HepG2 (cell line): ENCODE measurements around the gene UST. TPM values are rescaled to one million over a fixed set of nuclear protein-coding genes. Genes with fewer than 3 reads are reported as not detected.
A peak's percentile ranks its signal among the peaks of the same experiment; 100 is the strongest.

ENCODE experiments used
- CREM ChIP-seq, 2 experiments: sonication (generic) in 1 of 2; formaldehyde crosslinking in 1 of 2; IDR thresholded peaks; 2 replicates each; pipeline versions ENCODE4 v1.4.0 to v1.6.1; 2016 to 2020; ENCODE audit warnings: antibody characterized with exemption in 1 of 2, mild to moderate bottlenecking in 1 of 2, missing genetic modification reagents in 1 of 2
- GFI1 ChIP-seq: sonication (generic); formaldehyde crosslinking; IDR thresholded peaks from 2 replicates; pipeline ENCODE4 v1.5.0; 2020; ENCODE audit warnings: missing genetic modification reagents, mild to moderate bottlenecking, borderline replicate concordance
- HMG20A ChIP-seq: IDR thresholded peaks from 2 replicates; pipeline ENCODE4 v1.6.1; 2016; ENCODE audit warnings: borderline replicate concordance
- IKZF5 ChIP-seq: IDR thresholded peaks from 2 replicates; pipeline ENCODE4 v1.6.1; 2018; ENCODE audit warnings: missing genetic modification reagents, mild to moderate bottlenecking, missing compliant biosample characterization
- ISL2 ChIP-seq: sonication (generic); formaldehyde crosslinking; IDR thresholded peaks from 2 replicates; pipeline ENCODE4 v1.5.0; 2020; ENCODE audit warnings: missing genetic modification reagents
- KAT8 ChIP-seq: IDR thresholded peaks from 2 replicates; pipeline ENCODE4 v1.6.1; 2016; ENCODE audit warnings: missing genetic modification reagents, missing compliant biosample characterization
- MED8 ChIP-seq: sonication (generic); formaldehyde crosslinking; IDR thresholded peaks from 2 replicates; pipeline ENCODE4 v1.8.1; 2023; ENCODE audit warnings: mild to moderate bottlenecking, missing genetic modification reagents; ENCODE audit not compliant: insufficient replicate concordance
- PHF21A ChIP-seq: sonication (generic); formaldehyde crosslinking; IDR thresholded peaks from 2 replicates; pipeline ENCODE4 v1.5.0; 2020; ENCODE audit warnings: mild to moderate bottlenecking, missing genetic modification reagents
- PRDM10 ChIP-seq: sonication (generic); formaldehyde crosslinking; IDR thresholded peaks from 2 replicates; pipeline ENCODE4 v1.4.0; 2020; ENCODE audit warnings: low read depth, missing genetic modification reagents
- SKI ChIP-seq: fragments of 450-650 bp; IDR thresholded peaks from one replicate; pipeline ENCODE4 v1.6.1; 2018; ENCODE audit warnings: mild to moderate bottlenecking; ENCODE audit not compliant: partially characterized antibody
- TMF1 ChIP-seq: sonication (generic); formaldehyde crosslinking; IDR thresholded peaks from 2 replicates; pipeline ENCODE4 v1.8.1; 2022; ENCODE audit warnings: low read depth, missing genetic modification reagents
- ZNF12 ChIP-seq: sonication (generic); formaldehyde crosslinking; IDR thresholded peaks from 2 replicates; pipeline ENCODE4 v1.5.0; 2020; ENCODE audit warnings: missing genetic modification reagents
- ZNF136 ChIP-seq: sonication (generic); formaldehyde crosslinking; IDR thresholded peaks from 2 replicates; pipeline ENCODE4 v1.8.1; 2022; ENCODE audit warnings: low read depth, mild to moderate bottlenecking, moderate library complexity, missing genetic modification reagents
- ZNF256 ChIP-seq: sonication (generic); formaldehyde crosslinking; conservative IDR thresholded peaks from 2 replicates; pipeline ENCODE4 v1.4.0; 2020; ENCODE audit warnings: missing genetic modification reagents
- ZNF335 ChIP-seq: sonication (generic); formaldehyde crosslinking; IDR thresholded peaks from 2 replicates; pipeline ENCODE4 v1.4.0; 2020; ENCODE audit warnings: missing genetic modification reagents
- ZNF337 ChIP-seq: sonication (generic); formaldehyde crosslinking; IDR thresholded peaks from 2 replicates; pipeline ENCODE4 v1.5.1; 2020; ENCODE audit warnings: missing genetic modification reagents, low read depth, mild to moderate bottlenecking, borderline replicate concordance
- ZSCAN31 ChIP-seq: sonication (generic); formaldehyde crosslinking; IDR thresholded peaks from 2 replicates; pipeline ENCODE4 v1.5.0; 2020; ENCODE audit warnings: low read depth, mild to moderate bottlenecking, missing genetic modification reagents
- polyA plus RNA-seq, 8 experiments: library from polyadenylated mRNA; depleted of rRNA in 3 of 8; stranded (reverse) in 7 of 8; unstranded in 1 of 8; fragments of >200 nt; fragmentation: Illumina TruSeq in 4 of 8; extraction: Trizol in 4 of 8; gene quantifications; 2 replicates each; pipeline versions ENCODE4 v1.2.1 to v1.2.3, GENCODE V29; 2011 to 2016; ENCODE audit warnings: low read depth in 4 of 8, missing spikeins in 1 of 8, mixed read lengths in 1 of 8; ENCODE audit not compliant: insufficient read depth in 1 of 8
- total RNA-seq, 5 experiments: library from RNA; depleted of rRNA; stranded (reverse); fragments of >200 nt; fragmentation: Illumina TruSeq; extraction: Trizol; gene quantifications; 2 replicates each; pipeline ENCODE4 v1.2.3, GENCODE V29; 2016; ENCODE audit warnings: low read depth in 1 of 5
- TF ChIP-seq, protein P1 (sequence below): sonication (generic); formaldehyde crosslinking; IDR thresholded peaks from 2 replicates; pipeline ENCODE4 v1.8.1; 2023; ENCODE audit warnings: mild to moderate bottlenecking, missing genetic modification reagents
- TF ChIP-seq, protein P2 (sequence below): IDR thresholded peaks from 2 replicates; pipeline ENCODE4 v1.6.1; 2016; ENCODE audit warnings: missing compliant biosample characterization, missing genetic modification reagents, borderline replicate concordance

UST gene
- total and polyA plus RNA-seq, 2 of the 13 experiments (the other 11 are each of a cell fraction or from before 2014, with no cell fraction given), result 0.27 TPM; not detected in 1

DNA sequence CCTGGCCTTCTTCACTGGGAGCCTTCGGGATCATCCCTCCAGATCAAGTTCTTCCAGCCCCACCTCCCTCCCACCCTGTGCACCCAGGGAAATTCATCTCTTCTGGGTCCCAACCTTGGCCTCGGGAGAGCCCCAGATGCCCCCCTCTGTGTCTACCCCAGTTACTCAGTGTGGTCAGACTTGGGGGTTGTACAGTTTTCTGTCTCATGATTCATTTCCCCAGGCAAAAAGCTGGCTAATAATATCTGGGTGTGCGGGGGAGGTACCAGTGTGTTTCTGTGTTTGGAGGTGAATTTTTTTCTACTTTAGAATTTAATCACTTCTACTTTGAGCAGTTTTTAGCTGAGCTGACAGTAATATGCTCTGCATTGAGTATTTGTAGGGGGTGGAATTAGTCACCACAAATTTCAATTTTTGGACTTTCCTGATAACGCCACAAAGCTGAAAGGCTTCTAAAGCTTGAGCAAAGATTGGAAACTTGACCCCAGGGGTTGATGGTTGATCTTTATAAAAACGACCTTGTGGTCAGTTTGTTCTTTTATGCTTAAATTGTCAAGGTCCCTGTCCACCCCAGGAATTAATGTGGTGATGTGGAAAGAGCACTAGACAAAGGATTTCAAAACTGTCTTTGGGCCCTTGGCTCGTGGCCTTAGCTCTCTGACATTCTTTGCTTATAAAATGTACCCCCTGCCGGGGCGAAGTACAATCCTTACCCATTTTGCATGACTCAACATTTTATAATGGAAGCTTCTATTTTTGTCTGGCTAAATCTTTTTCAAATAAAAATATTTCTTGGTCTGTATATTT lies 286.0 kb downstream of the UST start (continued):
- TF ChIP-seq ZSCAN31 (0 out of 2 replicates have a peak, but pooled peaks have one; percentile 35), IKZF5 (CRISPR knock-in tag) (no peak), SKI (peak; percentile 24), TMF1 (CRISPR knock-in tag) (no peak), HMG20A (CRISPR knock-in tag) (peak; percentile 58; the same call in 1 of the 2 replicates), ZNF337 (0 out of 2 replicates have a peak, but pooled peaks have one; percentile 65), PHF21A (CRISPR knock-in tag) (peak; percentile 80), ZNF12 (peak; percentile 44; the same call in 1 of the 2 replicates), CREM (IDR thresholded peaks at IDR 0.05) (peak; percentile 85), CREM (CRISPR knock-in tag; IDR thresholded peaks at IDR 0.05) (no peak), ISL2 (peak; percentile 95), GFI1 (peak; percentile 89), MED8 (no peak), ZNF335 (CRISPR knock-in tag) (0 out of 2 replicates have a peak, but pooled peaks have one; percentile 39), PRDM10 (CRISPR knock-in tag) (peak; percentile 27; the same call in 1 of the 2 replicates), ZNF136 (CRISPR knock-in tag) (0 out of 2 replicates have a peak, but pooled peaks have one; percentile 68), KAT8 (CRISPR knock-in tag) (peak; percentile 72), ZNF256 (0 out of 2 replicates have a peak, but pooled peaks have one; percentile 31)
- TF ChIP-seq, protein P1, sequence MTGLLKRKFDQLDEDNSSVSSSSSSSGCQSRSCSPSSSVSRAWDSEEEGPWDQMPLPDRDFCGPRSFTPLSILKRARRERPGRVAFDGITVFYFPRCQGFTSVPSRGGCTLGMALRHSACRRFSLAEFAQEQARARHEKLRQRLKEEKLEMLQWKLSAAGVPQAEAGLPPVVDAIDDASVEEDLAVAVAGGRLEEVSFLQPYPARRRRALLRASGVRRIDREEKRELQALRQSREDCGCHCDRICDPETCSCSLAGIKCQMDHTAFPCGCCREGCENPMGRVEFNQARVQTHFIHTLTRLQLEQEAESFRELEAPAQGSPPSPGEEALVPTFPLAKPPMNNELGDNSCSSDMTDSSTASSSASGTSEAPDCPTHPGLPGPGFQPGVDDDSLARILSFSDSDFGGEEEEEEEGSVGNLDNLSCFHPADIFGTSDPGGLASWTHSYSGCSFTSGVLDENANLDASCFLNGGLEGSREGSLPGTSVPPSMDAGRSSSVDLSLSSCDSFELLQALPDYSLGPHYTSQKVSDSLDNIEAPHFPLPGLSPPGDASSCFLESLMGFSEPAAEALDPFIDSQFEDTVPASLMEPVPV, result 0 out of 2 replicates have a peak, but pooled peaks have one; percentile 59
- TF ChIP-seq, protein P2, sequence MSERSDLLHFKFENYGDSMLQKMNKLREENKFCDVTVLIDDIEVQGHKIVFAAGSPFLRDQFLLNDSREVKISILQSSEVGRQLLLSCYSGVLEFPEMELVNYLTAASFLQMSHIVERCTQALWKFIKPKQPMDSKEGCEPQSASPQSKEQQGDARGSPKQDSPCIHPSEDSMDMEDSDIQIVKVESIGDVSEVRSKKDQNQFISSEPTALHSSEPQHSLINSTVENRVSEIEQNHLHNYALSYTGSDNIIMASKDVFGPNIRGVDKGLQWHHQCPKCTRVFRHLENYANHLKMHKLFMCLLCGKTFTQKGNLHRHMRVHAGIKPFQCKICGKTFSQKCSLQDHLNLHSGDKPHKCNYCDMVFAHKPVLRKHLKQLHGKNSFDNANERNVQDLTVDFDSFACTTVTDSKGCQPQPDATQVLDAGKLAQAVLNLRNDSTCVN (CRISPR knock-in tag), result 0 out of 2 replicates have a peak, but pooled peaks have one; percentile 7
